Naive thymus-derived CD4-positive, alpha-beta T cell (primary cell): ENCODE measurements around the gene RAB7A. TPM values are rescaled to one million over a fixed set of nuclear protein-coding genes. Genes with fewer than 3 reads are reported as not detected.

ENCODE experiments used
- ATAC-seq: fragments of 150-1000 bp; cut with Tn5 transposase; 2 replicates; pipeline ENCODE4 v1.10.0; 2021; ENCODE audit warnings: mild to moderate bottlenecking, moderate library complexity
- CTCF ChIA-PET: fragments of 350-600 bp; sonication (Branson Sonifier 250); formaldehyde crosslinking; loops from one replicate; lab custom pipeline; 2021; ENCODE audit warnings: antibody characterized with exemption; lab: Charles Lee
- POLR2A ChIA-PET: fragments of 350-600 bp; sonication (Branson Sonifier 250); formaldehyde crosslinking; loops from one replicate; lab custom pipeline; 2021; ENCODE audit warnings: antibody characterized with exemption, inconsistent platforms; lab: Charles Lee
- DNase-seq, 9 donors: peaks; one replicate each; pipeline versions ENCODE4 v3.0.0 to v3.0.0-alpha.2; 2020 to 2022; ENCODE audit warnings: mixed read lengths in 1 of 9
- H3K27ac ChIP-seq: one replicate; pipeline ENCODE4 v1.7.0; 2013; ENCODE audit warnings: mild to moderate bottlenecking, low read depth, low read length, moderate library complexity
- H3K27me3 ChIP-seq, 2 donors: one replicate each; pipeline ENCODE4 v1.7.0; 2013; ENCODE audit warnings: low read length in 2 of 2, mild to moderate bottlenecking in 2 of 2, moderate library complexity in 2 of 2; ENCODE audit not compliant: control insufficient read depth in 2 of 2, insufficient read depth in 2 of 2
- H3K36me3 ChIP-seq, 3 experiments: 1 replicate in 2 of 3; 2 replicates in 1 of 3; pipeline ENCODE4 v1.7.0; 2013; ENCODE audit warnings: low read length in 3 of 3, mild to moderate bottlenecking in 3 of 3, moderate library complexity in 1 of 3; ENCODE audit not compliant: insufficient read depth in 3 of 3, control insufficient read depth in 2 of 3
- H3K4me1 ChIP-seq, 2 donors: one replicate each; pipeline ENCODE4 v1.7.0; 2013; ENCODE audit warnings: low read length in 2 of 2, mild to moderate bottlenecking in 2 of 2, moderate library complexity in 1 of 2; ENCODE audit not compliant: control insufficient read depth in 2 of 2, insufficient read depth in 2 of 2
- H3K4me3 ChIP-seq: 2 replicates; pipeline ENCODE4 v1.7.0; 2013; ENCODE audit warnings: mild to moderate bottlenecking, low read length
- H3K9me3 ChIP-seq, 3 experiments: 1 replicate in 2 of 3; 2 replicates in 1 of 3; pipeline ENCODE4 v1.7.0; 2013; ENCODE audit warnings: low read length in 3 of 3; ENCODE audit not compliant: control insufficient read depth in 2 of 3
- H3K27ac Mint-ChIP-seq, 9 donors: one replicate each; pipeline ENCODE4 v1.8.0; 2020 to 2022; ENCODE audit warnings: mixed read lengths in 9 of 9, mild to moderate bottlenecking in 8 of 9, moderate library complexity in 5 of 9, inconsistent platforms in 2 of 9
- H3K27me3 Mint-ChIP-seq, 5 donors: one replicate each; pipeline ENCODE4 v1.8.0; 2021 to 2022; ENCODE audit warnings: mixed read lengths in 5 of 5, mild to moderate bottlenecking in 1 of 5
- H3K36me3 Mint-ChIP-seq, 5 donors: one replicate each; pipeline ENCODE4 v1.8.0; 2020 to 2022; ENCODE audit warnings: mixed read lengths in 5 of 5, mild to moderate bottlenecking in 3 of 5, inconsistent platforms in 1 of 5
- H3K4me1 Mint-ChIP-seq, 7 donors: one replicate each; pipeline ENCODE4 v1.8.0; 2020 to 2022; ENCODE audit warnings: mixed read lengths in 7 of 7, mild to moderate bottlenecking in 3 of 7, inconsistent platforms in 1 of 7
- H3K4me3 Mint-ChIP-seq, 10 donors: one replicate each; pipeline ENCODE4 v1.8.0; 2020 to 2022; ENCODE audit warnings: mild to moderate bottlenecking in 10 of 10, mixed read lengths in 10 of 10, moderate library complexity in 6 of 10, inconsistent platforms in 2 of 10
- H3K9me3 Mint-ChIP-seq, 11 donors: one replicate each; pipeline ENCODE4 v1.8.0; 2020 to 2022; ENCODE audit warnings: mixed read lengths in 11 of 11, mild to moderate bottlenecking in 4 of 11, inconsistent platforms in 1 of 11, moderate library complexity in 1 of 11
- intact Hi-C, 2 donors: fragments of 100-400 bp; cut with micrococcal nuclease; formaldehyde crosslinking; loops; one replicate each; pipeline ENCODE4 v1.15.1; 2023
- polyA plus RNA-seq, 2 donors: library from polyadenylated mRNA; unstranded; fragments of 300-500 nt; fragmentation: Illumina TruSeq; gene quantifications; one replicate each; pipeline ENCODE4 v1.2.3, GENCODE V29; 2021
- total RNA-seq, 6 experiments: library from RNA in 5 of 6; stranded (reverse) in 5 of 6; gene quantifications; 1 replicate in 5 of 6; 2 replicates in 1 of 6; pipeline ENCODE4 v1.2.3 and lab custom pipeline; 2021 to 2026

RAB7A gene
- total and polyA plus RNA-seq, 7 experiments from 2014 or later, result 124 to 249 (median 175) TPM

GRCh38 chr3:128740621-128741020, 14.6 kb downstream of the RAB7A start:
- ChIA-PET POLR2A (no interaction called here), CTCF (no interaction called here)
- DNase-seq, result no peak
- H3K4me3 Mint-ChIP-seq, result peak overlapping the region in 2 of 10 donors; percentile 45 to 47
- H3K9me3 Mint-ChIP-seq, result peaks cover 0 to 3% (median 0%) of the 10 kb centered on the region in 11 donors
- no peak overlapping the region for H3K4me3 ChIP-seq
- H3K27ac ChIP-seq, result no peak overlapping the region
- peaks cover 2 to 13% of the 10 kb centered on the region in 2 donors for H3K4me1 ChIP-seq
- no peak for ATAC-seq
- peaks cover 5 to 46% (median 33%) of the 10 kb centered on the region in 5 donors for H3K36me3 Mint-ChIP-seq
- peaks cover 10 to 58% (median 44%) of the 10 kb centered on the region in 7 donors for H3K4me1 Mint-ChIP-seq
- peaks cover 0 to 28% (median 0%) of the 10 kb centered on the region in 3 experiments for H3K36me3 ChIP-seq
- no peaks in the 10 kb centered on the region for H3K27me3 ChIP-seq
- intact Hi-C loops, result no loop called here
- peaks cover 0 to 4% (median 0%) of the 10 kb centered on the region in 3 experiments for H3K9me3 ChIP-seq
- H3K27ac Mint-ChIP-seq, result peak overlapping the region in 3 of 9 donors; percentile 35 to 67 (median 65)
- no peaks in the 10 kb centered on the region for H3K27me3 Mint-ChIP-seq

- H3K4me3 ChIP-seq, result no peak overlapping the region
- peak overlapping the region in 1 of 10 donors; percentile 51 for H3K4me3 Mint-ChIP-seq
- H3K36me3 Mint-ChIP-seq, result peaks cover 5 to 43% (median 32%) of the 10 kb centered on the region in 5 donors
- H3K27me3 ChIP-seq, result no peaks in the 10 kb centered on the region
- ChIA-PET POLR2A (no interaction called here), CTCF (no interaction called here)
- peak; percentile 17 for ATAC-seq
- intact Hi-C loops, result no loop called here
- peak overlapping the region in 1 of 9 donors; percentile 48 for H3K27ac Mint-ChIP-seq
- no peak overlapping the region for H3K27ac ChIP-seq
- no peak for DNase-seq
- peaks cover 0 to 31% (median 0%) of the 10 kb centered on the region in 3 experiments for H3K36me3 ChIP-seq
- H3K4me1 ChIP-seq, result peaks cover 0 to 3% of the 10 kb centered on the region in 2 donors
- peaks cover 0 to 3% (median 0%) of the 10 kb centered on the region in 11 donors for H3K9me3 Mint-ChIP-seq
- H3K27me3 Mint-ChIP-seq, result no peaks in the 10 kb centered on the region
- peaks cover 0 to 4% (median 0%) of the 10 kb centered on the region in 3 experiments for H3K9me3 ChIP-seq
- H3K4me1 Mint-ChIP-seq, result peaks cover 16 to 58% (median 44%) of the 10 kb centered on the region in 7 donors
Observed at GRCh38 chr3:128742821-128743594, 17.0 kb downstream of the RAB7A start.

- H3K4me1 Mint-ChIP-seq, result peaks cover 20 to 66% (median 52%) of the 10 kb centered on the region in 7 donors
- H3K4me3 ChIP-seq, result no peak overlapping the region
- peak overlapping the region in 1 of 10 donors; percentile 18 for H3K4me3 Mint-ChIP-seq
- ATAC-seq (peak; percentile 34), DNase-seq (no peak)
- peaks cover 0 to 8% (median 0%) of the 10 kb centered on the region in 11 donors for H3K9me3 Mint-ChIP-seq
- ChIA-PET POLR2A (interaction anchor here (0.8 to 1.3 kb wide), 3 partner anchors 27 to 65 kb away, joined by 3 read pairs; no protein-coding TSS in a partner anchor), CTCF (no interaction called here)
- intact Hi-C loops, result no loop called here
- peaks cover 0 to 31% (median 0%) of the 10 kb centered on the region in 3 experiments for H3K36me3 ChIP-seq
- no peak overlapping the region for H3K27ac ChIP-seq
- peaks cover 0 to 4% (median 0%) of the 10 kb centered on the region in 3 experiments for H3K9me3 ChIP-seq
- no peaks in the 10 kb centered on the region for H3K27me3 ChIP-seq
- no peak overlapping the region for H3K27ac Mint-ChIP-seq
- no peaks in the 10 kb centered on the region for H3K27me3 Mint-ChIP-seq
- peaks cover 0 to 52% (median 40%) of the 10 kb centered on the region in 5 donors for H3K36me3 Mint-ChIP-seq
- H3K4me1 ChIP-seq, result peaks cover 0 to 6% of the 10 kb centered on the region in 2 donors
Observed at GRCh38 chr3:128745742-128746141, 19.8 kb downstream of the RAB7A start.

DNA sequence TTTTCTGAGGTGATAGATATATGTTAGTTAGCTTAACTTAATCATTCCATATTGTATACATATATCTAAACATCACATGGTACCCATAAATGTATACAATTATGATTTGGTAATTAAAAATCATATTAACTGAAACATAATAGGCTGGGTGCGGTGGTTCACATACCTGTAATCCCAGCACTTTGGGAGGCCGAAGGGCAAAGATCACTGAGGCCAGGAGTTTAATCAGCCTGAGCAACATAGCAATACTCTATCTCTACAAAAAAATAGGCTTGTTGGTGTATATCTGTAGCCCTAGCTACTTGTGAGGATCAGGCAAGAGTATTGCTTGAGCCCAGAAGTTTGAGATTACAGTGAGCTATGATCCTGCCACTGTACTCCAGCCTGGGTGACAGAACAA, 20.9 kb downstream of the RAB7A start:
- Histone ChIP-seq H3K27ac (no peak overlapping the region), H3K4me1 (peaks cover 4 to 15% of the 10 kb centered on the region in 2 donors), H3K4me3 (no peak overlapping the region), H3K27me3 (no peaks in the 10 kb centered on the region), H3K36me3 (peaks cover 0 to 26% (median 0%) of the 10 kb centered on the region in 3 experiments), H3K9me3 (peaks cover 0 to 4% (median 0%) of the 10 kb centered on the region in 3 experiments)
- H3K4me1 Mint-ChIP-seq, result peaks cover 24 to 66% (median 54%) of the 10 kb centered on the region in 7 donors
- intact Hi-C loops, result no loop called here
- ChIA-PET CTCF (no interaction called here), POLR2A (interaction anchor here (0.6 to 1.3 kb wide), 2 partner anchors 51 to 101 kb away, joined by 3 to 5 read pairs; no protein-coding TSS in a partner anchor)
- no peak overlapping the region for H3K4me3 Mint-ChIP-seq
- no peak for DNase-seq
- H3K27ac Mint-ChIP-seq, result no peak overlapping the region
- H3K27me3 Mint-ChIP-seq, result no peaks in the 10 kb centered on the region
- ATAC-seq, result no peak
- peaks cover 0 to 52% (median 33%) of the 10 kb centered on the region in 5 donors for H3K36me3 Mint-ChIP-seq
- peaks cover 0 to 8% (median 0%) of the 10 kb centered on the region in 11 donors for H3K9me3 Mint-ChIP-seq

DNA sequence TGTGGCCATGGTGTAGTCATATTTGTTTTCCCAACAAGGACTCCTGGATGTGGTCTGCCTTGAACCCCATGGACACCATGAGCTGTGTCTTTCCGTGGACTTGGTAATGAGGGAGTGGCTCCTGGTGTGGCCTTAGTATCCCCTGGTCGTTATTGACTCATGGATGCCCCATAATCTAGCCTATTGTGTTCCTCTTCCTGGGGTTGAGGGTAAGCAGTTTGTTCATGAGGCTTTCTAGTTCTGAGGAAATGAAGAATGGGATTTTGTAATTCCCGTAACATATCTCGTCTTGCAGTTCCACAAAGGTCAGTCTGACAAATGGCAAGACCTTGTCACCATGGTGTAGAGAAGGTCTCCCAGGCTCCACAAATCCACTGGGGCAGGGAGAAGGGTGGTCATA, 22.6 kb downstream of the RAB7A start:
- ChIA-PET POLR2A (interaction anchor here (0.6 to 0.7 kb wide), 2 partner anchors 22 to 67 kb away, joined by 3 read pairs; no protein-coding TSS in a partner anchor), CTCF (interaction anchor here (1.0 kb wide), 1 partner anchor 68 kb away, joined by 4 read pairs; no protein-coding TSS in a partner anchor)
- no peak overlapping the region for H3K4me3 ChIP-seq
- intact Hi-C loops, result no loop called here
- H3K4me1 ChIP-seq, result peaks cover 19 to 20% of the 10 kb centered on the region in 2 donors
- peaks cover 33 to 75% (median 63%) of the 10 kb centered on the region in 7 donors for H3K4me1 Mint-ChIP-seq
- peaks cover 0 to 15% (median 0%) of the 10 kb centered on the region in 3 experiments for H3K36me3 ChIP-seq
- H3K27ac Mint-ChIP-seq, result peak overlapping the region in 1 of 9 donors; percentile 38
- H3K9me3 Mint-ChIP-seq, result peaks cover 0 to 6% (median 0%) of the 10 kb centered on the region in 11 donors
- H3K27me3 Mint-ChIP-seq, result no peaks in the 10 kb centered on the region
- H3K9me3 ChIP-seq, result peaks cover 0 to 4% (median 0%) of the 10 kb centered on the region in 3 experiments
- H3K27ac ChIP-seq, result no peak overlapping the region
- no peak for DNase-seq
- no peaks in the 10 kb centered on the region for H3K27me3 ChIP-seq
- peak; percentile 36 for ATAC-seq
- peak overlapping the region in 2 of 10 donors; percentile 3 to 29 for H3K4me3 Mint-ChIP-seq
- peaks cover 0 to 49% (median 29%) of the 10 kb centered on the region in 5 donors for H3K36me3 Mint-ChIP-seq

DNA sequence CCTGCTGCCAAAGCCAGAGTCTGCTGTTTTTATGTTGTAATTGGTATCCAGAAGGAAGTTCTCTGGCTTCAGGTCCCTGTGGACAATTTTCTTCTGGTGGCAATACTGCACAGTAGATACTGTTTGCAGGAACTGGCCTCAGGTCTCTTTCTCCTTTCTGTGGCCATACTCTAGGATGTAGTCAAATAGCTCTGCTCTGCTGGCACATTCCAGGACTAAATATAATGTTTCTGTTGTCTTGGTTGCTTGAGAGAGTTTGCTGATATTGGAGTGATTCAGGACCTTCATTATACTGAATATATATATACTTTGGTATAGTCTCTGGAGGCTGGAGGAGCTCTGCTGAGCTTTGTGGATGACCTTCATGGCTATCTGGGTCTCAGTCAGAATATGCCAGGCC, 23.1 kb downstream of the RAB7A start:
- Mint-ChIP-seq H3K36me3 (peaks cover 0 to 47% (median 27%) of the 10 kb centered on the region in 5 donors), H3K27ac (peak overlapping the region in 1 of 9 donors; percentile 38), H3K27me3 (no peaks in the 10 kb centered on the region), H3K9me3 (peaks cover 0 to 6% (median 0%) of the 10 kb centered on the region in 11 donors), H3K4me3 (peak overlapping the region in 1 of 10 donors; percentile 29), H3K4me1 (peaks cover 38 to 78% (median 68%) of the 10 kb centered on the region in 7 donors)
- H3K27ac ChIP-seq, result no peak overlapping the region
- H3K36me3 ChIP-seq, result peaks cover 0 to 10% (median 0%) of the 10 kb centered on the region in 3 experiments
- no peaks in the 10 kb centered on the region for H3K27me3 ChIP-seq
- intact Hi-C loops, result no loop called here
- H3K4me3 ChIP-seq, result no peak overlapping the region
- no peak for DNase-seq
- peaks cover 22 to 24% of the 10 kb centered on the region in 2 donors for H3K4me1 ChIP-seq
- ChIA-PET CTCF (interaction anchor here (1.0 kb wide), 1 partner anchor 69 kb away, joined by 4 read pairs; no protein-coding TSS in a partner anchor), POLR2A (interaction anchor here (0.6 to 0.7 kb wide), 3 partner anchors 22 to 67 kb away, joined by 3 read pairs; no protein-coding TSS in a partner anchor)
- H3K9me3 ChIP-seq, result peaks cover 0 to 1% (median 0%) of the 10 kb centered on the region in 3 experiments
- peak; percentile 8 for ATAC-seq
